Spleen (tissue), 11 donors: ENCODE results near the gene EID3. TPM values are rescaled to one million over a fixed set of nuclear protein-coding genes. Genes with fewer than 3 reads are reported as not detected.
"Not testable (repeated sequence)": the region's sequence is repeated elsewhere in the genome, so short reads cannot be mapped to it uniquely, and the experiment has no call there.

Experiments
- DNase-seq: peaks from one replicate; pipeline ENCODE4 v3.0.0-alpha.2; 2020
- H3K27ac ChIP-seq, 8 donors: fragments of 200-600 bp; sonication (generic) in 7 of 8; 1 replicate in 4 of 8; 2 replicates in 4 of 8; pipeline versions ENCODE4 v1.5.0 to v1.8.0; 2016 to 2021; ENCODE audit warnings: inconsistent platforms in 4 of 8, mild to moderate bottlenecking in 4 of 8, moderate library complexity in 1 of 8
- H3K27me3 ChIP-seq, 7 donors: fragments of 200-600 bp; sonication (generic) in 6 of 7; replicated peaks in 1 of 7; 1 replicate in 4 of 7; 2 replicates in 3 of 7; pipeline versions ENCODE4 v1.5.0 to v1.8.0; 2016 to 2021; ENCODE audit warnings: inconsistent platforms in 3 of 7, mild to moderate bottlenecking in 1 of 7
- H3K36me3 ChIP-seq, 6 donors: fragments of 200-600 bp; sonication (generic) in 5 of 6; 1 replicate in 4 of 6; 2 replicates in 2 of 6; pipeline versions ENCODE4 v1.5.0 to v1.8.0; 2016 to 2021; ENCODE audit warnings: inconsistent platforms in 2 of 6
- H3K4me1 ChIP-seq, 6 donors: fragments of 200-600 bp; sonication (generic) in 5 of 6; 1 replicate in 3 of 6; 2 replicates in 3 of 6; pipeline versions ENCODE4 v1.5.0 to v1.8.0; 2016 to 2021; ENCODE audit warnings: inconsistent platforms in 3 of 6
- H3K4me3 ChIP-seq, 8 donors: fragments of 200-600 bp; sonication (generic) in 7 of 8; 1 replicate in 4 of 8; 2 replicates in 4 of 8; pipeline versions ENCODE4 v1.5.0 to v1.8.0; 2016 to 2021; ENCODE audit warnings: inconsistent platforms in 4 of 8, mild to moderate bottlenecking in 4 of 8, moderate library complexity in 2 of 8
- H3K9me3 ChIP-seq, 8 donors: fragments of 200-600 bp; sonication (generic) in 7 of 8; 1 replicate in 4 of 8; 2 replicates in 4 of 8; pipeline versions ENCODE4 v1.5.0 to v1.8.0; 2016 to 2021; ENCODE audit warnings: inconsistent platforms in 4 of 8
- POLR2A ChIP-seq, 3 donors: fragments of 450-650 bp; IDR thresholded peaks; one replicate each; pipeline ENCODE4 v1.5.1; 2017; ENCODE audit warnings: antibody characterized with exemption in 3 of 3, mild to moderate bottlenecking in 1 of 3
- POLR2AphosphoS5 ChIP-seq, 3 donors: sonication (generic); formaldehyde crosslinking; IDR thresholded peaks; one replicate each; pipeline ENCODE4 v1.5.1; 2017; ENCODE audit warnings: antibody characterized with exemption in 3 of 3
- WGBS, 5 donors: extraction: QIAGEN DNeasy Blood & Tissue Kit in 3 of 5; methylation state at CpG; one replicate each; pipeline versions ENCODE4 v1.1.5 to v1.1.7; 2013 to 2018; 5-methylcytosine and 5-hydroxymethylcytosine counted together
- intact Hi-C: fragments of 100-400 bp; cut with DNase I; formaldehyde crosslinking; loops from one replicate; pipeline ENCODE4 v1.15.0; 2023; ENCODE audit warnings: low total_unique reads
- polyA plus RNA-seq, 3 donors: library from polyadenylated mRNA; stranded (reverse); fragments of 200-250 nt; gene quantifications; one replicate each; pipeline ENCODE4 v1.2.1, GENCODE V29; 2013
- total RNA-seq, 7 donors: library from RNA; depleted of rRNA in 3 of 7; stranded (reverse); fragments of >200 nt in 3 of 7; fragmentation: NEBNext Ultra II Directional in 4 of 7; extraction: Animal tissue kit (Norgen Biotek cat#: 25700) in 4 of 7; gene quantifications; one replicate each; pipeline versions ENCODE4 v1.1.0 to v1.2.1, GENCODE V29; 2016 to 2021
- TF ChIP-seq, protein P1 (sequence below), 11 experiments: fragments of 200-600 bp in 7 of 11; fragments of 450-650 bp in 4 of 11; sonication (generic) in 4 of 11; IDR thresholded peaks in 8 of 11; conservative IDR thresholded peaks in 3 of 11; 1 replicate in 7 of 11; 2 replicates in 4 of 11; pipeline versions ENCODE4 v1.4.0 to v1.8.0; 2016 to 2021; ENCODE audit warnings: antibody characterized with exemption in 11 of 11, inconsistent platforms in 4 of 11, mild to moderate bottlenecking in 1 of 11
- donor health status: healthy with polysubstance abuse.
- donor health status: DM: no; HTN: no; CAD: no; lungs with moderate emphysema.
- donor health status: DM: no; HTN: no; CAD: no.
- donor health status: Bipolar disorder and iron deficiency.
- donor health status: healthy.
- donor health status: DM: no; HTN: no; CAD: no.
- donor health status: DM: yes; HTN: yes; CAD: no.

The EID3 gene
- total and polyA plus RNA-seq, 10 donors, result 2.4 to 20.8 (median 6.1) TPM

DNA sequence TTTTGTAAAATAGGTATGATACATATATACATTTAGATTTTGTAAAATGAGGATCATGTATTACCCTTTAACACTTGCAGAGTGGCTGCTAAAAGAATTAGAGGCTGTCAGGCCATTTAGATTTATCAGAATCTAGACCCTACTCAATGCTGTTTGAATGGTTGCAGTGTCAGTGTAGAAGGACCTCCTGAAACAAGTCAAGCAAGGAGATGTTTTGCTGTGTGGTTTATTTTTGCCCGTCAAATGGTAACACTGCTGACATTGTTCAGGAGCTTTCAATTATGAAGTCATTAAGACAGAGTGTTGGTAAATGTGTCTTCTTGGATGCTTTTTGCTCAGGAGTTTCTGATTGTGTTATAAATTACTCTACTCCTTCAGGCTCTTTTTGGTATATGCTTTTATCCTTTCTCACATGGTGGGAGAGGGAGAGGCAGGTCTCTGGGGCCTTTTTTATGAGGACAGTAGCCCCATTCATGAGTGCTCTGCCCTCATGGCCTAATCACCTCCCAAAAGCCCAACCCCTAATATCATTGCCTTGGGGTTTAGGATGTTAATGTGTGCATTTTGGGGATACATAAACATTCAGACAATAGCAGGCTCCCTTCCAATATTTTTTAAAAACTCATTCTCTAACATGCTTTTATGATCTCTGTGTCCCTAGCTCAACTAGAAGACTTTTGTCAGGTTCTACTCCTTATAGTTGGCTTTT is 16.5 kb downstream of the EID3 start:
- no peaks in the 10 kb centered on the region for H3K27me3 ChIP-seq
- no peak for DNase-seq
- 83 to 97% (median 84%) methylated on average over 1 of the region's 1 CpG for WGBS, 5 donors
- TF ChIP-seq, protein P1, sequence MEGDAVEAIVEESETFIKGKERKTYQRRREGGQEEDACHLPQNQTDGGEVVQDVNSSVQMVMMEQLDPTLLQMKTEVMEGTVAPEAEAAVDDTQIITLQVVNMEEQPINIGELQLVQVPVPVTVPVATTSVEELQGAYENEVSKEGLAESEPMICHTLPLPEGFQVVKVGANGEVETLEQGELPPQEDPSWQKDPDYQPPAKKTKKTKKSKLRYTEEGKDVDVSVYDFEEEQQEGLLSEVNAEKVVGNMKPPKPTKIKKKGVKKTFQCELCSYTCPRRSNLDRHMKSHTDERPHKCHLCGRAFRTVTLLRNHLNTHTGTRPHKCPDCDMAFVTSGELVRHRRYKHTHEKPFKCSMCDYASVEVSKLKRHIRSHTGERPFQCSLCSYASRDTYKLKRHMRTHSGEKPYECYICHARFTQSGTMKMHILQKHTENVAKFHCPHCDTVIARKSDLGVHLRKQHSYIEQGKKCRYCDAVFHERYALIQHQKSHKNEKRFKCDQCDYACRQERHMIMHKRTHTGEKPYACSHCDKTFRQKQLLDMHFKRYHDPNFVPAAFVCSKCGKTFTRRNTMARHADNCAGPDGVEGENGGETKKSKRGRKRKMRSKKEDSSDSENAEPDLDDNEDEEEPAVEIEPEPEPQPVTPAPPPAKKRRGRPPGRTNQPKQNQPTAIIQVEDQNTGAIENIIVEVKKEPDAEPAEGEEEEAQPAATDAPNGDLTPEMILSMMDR (IDR thresholded peaks at IDR 0.05 in 8 of 11, conservative IDR thresholded peaks at IDR 0.05 in 3 of 11), result no peak
- no peak for TF ChIP-seq POLR2AphosphoS5 (IDR thresholded peaks at IDR 0.05)
- TF ChIP-seq POLR2A (IDR thresholded peaks at IDR 0.05), result no peak
- intact Hi-C loops, result no loop called here
- no peak overlapping the region for H3K27ac ChIP-seq
- no peaks in the 10 kb centered on the region for H3K4me1 ChIP-seq
- no peaks in the 10 kb centered on the region for H3K9me3 ChIP-seq
- H3K36me3 ChIP-seq, result peaks cover 0 to 91% (median 71%) of the 10 kb centered on the region in 6 donors
- no peak overlapping the region for H3K4me3 ChIP-seq

DNA sequence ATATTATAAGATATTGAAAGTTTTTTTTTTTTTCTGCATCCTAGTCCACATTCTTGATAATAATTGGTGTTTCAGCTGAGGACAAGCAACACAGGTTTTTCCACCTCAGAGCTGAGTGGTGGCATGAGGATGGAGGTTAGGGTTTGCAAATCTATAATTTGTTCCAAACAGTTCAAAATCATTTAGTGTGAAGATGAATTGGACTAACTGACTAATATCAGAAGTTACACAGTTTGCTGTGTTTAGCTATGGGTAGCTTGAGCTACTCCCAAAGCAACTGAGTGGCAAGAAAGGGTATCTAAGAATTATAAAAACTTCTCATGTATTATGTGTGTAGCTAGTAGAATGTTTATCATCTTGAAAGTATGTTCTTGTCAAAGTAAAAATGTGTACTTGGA is 17.1 kb downstream of the EID3 start:
- H3K27ac ChIP-seq, result no peak overlapping the region
- TF ChIP-seq POLR2AphosphoS5 (IDR thresholded peaks at IDR 0.05) (no peak), POLR2A (IDR thresholded peaks at IDR 0.05) (no peak)
- TF ChIP-seq, protein P1 (IDR thresholded peaks at IDR 0.05 in 8 of 11, conservative IDR thresholded peaks at IDR 0.05 in 3 of 11), result no peak
- H3K4me3 ChIP-seq, result no peak overlapping the region
- H3K27me3 ChIP-seq, result no peaks in the 10 kb centered on the region
- no peaks in the 10 kb centered on the region for H3K4me1 ChIP-seq
- H3K36me3 ChIP-seq, result peaks cover 0 to 91% (median 73%) of the 10 kb centered on the region in 6 donors
- intact Hi-C loops, result no loop called here
- no peaks in the 10 kb centered on the region for H3K9me3 ChIP-seq
- DNase-seq, result no peak

DNA sequence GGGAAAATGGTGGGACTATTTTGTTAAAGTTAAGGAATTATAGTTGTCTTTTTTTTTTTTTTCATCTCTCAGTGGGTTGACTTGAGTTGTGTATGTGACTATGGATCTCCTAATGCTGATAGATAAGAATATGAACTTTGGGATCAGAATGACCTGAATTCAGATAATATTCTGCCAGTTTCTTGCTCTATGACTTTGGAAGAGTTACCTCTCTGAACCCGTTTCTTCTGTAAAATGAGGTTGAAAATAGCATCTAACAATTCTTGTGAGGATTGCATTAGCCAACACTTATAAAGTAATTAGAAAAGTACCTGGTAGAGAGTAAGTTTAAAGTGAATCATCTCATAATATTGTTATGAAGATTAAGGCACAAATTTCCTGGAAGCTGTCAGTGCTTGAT is 18.4 kb downstream of the EID3 start:
- intact Hi-C loops, result no loop called here
- no peaks in the 10 kb centered on the region for H3K4me1 ChIP-seq
- TF ChIP-seq POLR2AphosphoS5 (IDR thresholded peaks at IDR 0.05), result no peak
- no peaks in the 10 kb centered on the region for H3K9me3 ChIP-seq
- 95 to 98% (median 97%) methylated on average over 1 of the region's 1 CpG for WGBS, 5 donors
- DNase-seq, result no peak
- H3K36me3 ChIP-seq, result peaks cover 0 to 91% (median 74%) of the 10 kb centered on the region in 6 donors
- H3K4me3 ChIP-seq, result no peak overlapping the region
- H3K27ac ChIP-seq, result no peak overlapping the region
- H3K27me3 ChIP-seq, result no peaks in the 10 kb centered on the region

DNA sequence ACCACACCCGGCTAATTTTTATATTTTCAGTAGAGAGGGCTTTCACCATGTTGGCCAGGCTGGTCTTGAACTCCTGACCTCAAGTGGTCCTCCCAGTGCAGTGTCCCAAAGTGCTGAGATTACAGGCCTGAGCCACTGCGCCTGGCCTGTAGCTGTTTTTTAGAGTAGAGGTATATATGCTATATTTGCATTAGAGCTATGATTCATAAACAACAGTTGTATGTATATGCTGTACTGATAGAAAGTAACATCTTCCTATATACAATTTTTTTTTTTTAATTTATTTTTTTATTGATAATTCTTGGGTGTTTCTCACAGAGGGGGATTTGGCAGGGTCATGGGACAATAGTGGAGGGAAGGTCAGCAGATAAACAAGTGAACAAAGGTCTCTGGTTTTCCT is 19.0 kb downstream of the EID3 start:
- H3K27ac ChIP-seq, DNase-seq, intact Hi-C loops, H3K4me1 ChIP-seq, H3K9me3 ChIP-seq, H3K27me3 ChIP-seq, H3K4me3 ChIP-seq: not testable (repeated sequence)
- H3K36me3 ChIP-seq, result peaks cover 0 to 91% (median 76%) of the 10 kb centered on the region in 6 donors
- 93 to 100% (median 99%) methylated on average over 2 of the region's 2 CpGs for WGBS, 5 donors

DNA sequence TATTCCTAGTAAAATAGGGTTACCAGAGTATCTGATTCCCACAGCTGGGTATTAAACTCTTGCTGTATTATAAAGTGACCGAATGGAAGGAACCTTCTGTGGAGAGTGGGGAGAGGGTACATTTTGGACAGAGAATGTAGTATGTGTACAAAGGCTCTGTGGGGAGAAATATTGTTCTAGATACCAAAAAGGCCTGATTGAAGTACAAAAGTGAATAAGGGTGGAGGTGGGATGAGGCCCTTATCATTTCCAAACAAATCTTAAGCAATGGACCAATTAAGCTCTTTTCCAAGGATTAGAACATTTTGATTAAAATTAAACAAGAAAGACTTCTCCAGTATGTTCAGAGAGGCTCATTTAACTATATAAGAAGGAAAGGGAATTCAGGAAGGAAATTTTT is 20.4 kb downstream of the EID3 start:
- TF ChIP-seq, protein P1 (IDR thresholded peaks at IDR 0.05 in 8 of 11, conservative IDR thresholded peaks at IDR 0.05 in 3 of 11), result no peak
- no peak for TF ChIP-seq POLR2A (IDR thresholded peaks at IDR 0.05)
- no peak for TF ChIP-seq POLR2AphosphoS5 (IDR thresholded peaks at IDR 0.05)
- intact Hi-C loops, result no loop called here
- Histone ChIP-seq H3K27ac (no peak overlapping the region), H3K9me3 (no peaks in the 10 kb centered on the region), H3K36me3 (peaks cover 0 to 91% (median 78%) of the 10 kb centered on the region in 6 donors), H3K4me1 (no peaks in the 10 kb centered on the region), H3K4me3 (no peak overlapping the region), H3K27me3 (no peaks in the 10 kb centered on the region)
- 97 to 100% (median 100%) methylated on average over 1 of the region's 1 CpG for WGBS, 5 donors
- DNase-seq, result no peak

DNA sequence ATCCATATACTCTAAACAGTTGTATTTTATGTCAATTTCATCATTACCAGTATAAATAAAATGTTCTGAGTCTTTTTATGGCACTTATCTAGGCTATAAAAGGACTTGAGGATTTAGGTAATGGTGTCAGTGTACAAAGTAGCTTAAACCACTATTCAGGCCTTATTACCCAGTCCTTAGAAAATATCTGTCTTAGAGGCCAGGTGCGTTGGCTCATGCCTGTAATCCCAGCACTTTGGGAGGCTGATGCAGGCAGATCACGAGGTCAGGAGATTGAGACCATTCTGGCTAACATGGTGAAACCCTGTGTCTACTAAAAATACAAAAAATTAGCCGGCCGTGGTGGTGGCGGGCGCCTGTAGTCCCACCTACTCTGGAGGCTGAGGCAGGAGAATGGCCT is 24.7 kb downstream of the EID3 start:
- H3K4me1 ChIP-seq, intact Hi-C loops, H3K4me3 ChIP-seq, H3K27ac ChIP-seq, H3K9me3 ChIP-seq, DNase-seq, H3K27me3 ChIP-seq: not testable (repeated sequence)
- 91 to 97% (median 95%) methylated on average over 6 of the region's 6 CpGs for WGBS, 5 donors
- H3K36me3 ChIP-seq, result peaks cover 0 to 98% (median 69%) of the 10 kb centered on the region in 6 donors
